HG02571 (cell line): ENCODE results near the gene STIM2.

Experiments used
- ATAC-seq: cut with Tn5 transposase; IDR thresholded peaks from one replicate; pipeline ENCODE4 v1.9.1; 2021; ENCODE audit warnings: mild to moderate bottlenecking, moderate library complexity; ENCODE audit not compliant: unreplicated experiment

The STIM2 gene

GRCh38 chr4:26836539-26836938 lies 24.1 kb upstream of the STIM2 start:
- ATAC-seq = no peak

- ATAC-seq = no peak
Observed at GRCh38 chr4:26837993-26838842, 22.4 kb upstream of the STIM2 start.

GRCh38 chr4:26839016-26839415 lies 21.6 kb upstream of the STIM2 start:
- no peak for ATAC-seq

GRCh38 chr4:26839534-26839951 lies 21.1 kb upstream of the STIM2 start:
- ATAC-seq = no peak

GRCh38 chr4:26840786-26841185 lies 19.9 kb upstream of the STIM2 start:
- no peak for ATAC-seq

DNA sequence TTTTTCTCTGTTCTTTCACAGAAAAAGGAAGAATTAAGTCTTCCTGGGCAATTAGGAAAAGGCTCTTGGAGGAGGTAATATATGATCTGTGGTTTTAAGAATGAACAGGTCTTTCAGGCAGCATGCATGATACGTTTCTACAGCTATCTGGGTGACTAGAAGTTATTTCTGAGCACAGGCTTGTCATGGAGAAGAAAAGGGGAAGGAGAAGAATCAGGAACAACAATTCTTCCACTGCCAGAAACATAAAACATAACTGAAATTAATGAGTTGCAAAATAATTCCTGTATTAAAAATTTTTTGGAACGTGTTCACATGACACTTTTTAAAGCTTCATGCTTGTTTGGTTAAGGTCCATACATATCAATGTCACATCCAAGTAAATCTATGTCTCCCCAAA lies 17.7 kb upstream of the STIM2 start:
- ATAC-seq = no peak

- ATAC-seq = no peak
Observed at GRCh38 chr4:26850528-26850927, 10.1 kb upstream of the STIM2 start.

GRCh38 chr4:26851129-26851528 lies 9.5 kb upstream of the STIM2 start:
- no peak for ATAC-seq

DNA sequence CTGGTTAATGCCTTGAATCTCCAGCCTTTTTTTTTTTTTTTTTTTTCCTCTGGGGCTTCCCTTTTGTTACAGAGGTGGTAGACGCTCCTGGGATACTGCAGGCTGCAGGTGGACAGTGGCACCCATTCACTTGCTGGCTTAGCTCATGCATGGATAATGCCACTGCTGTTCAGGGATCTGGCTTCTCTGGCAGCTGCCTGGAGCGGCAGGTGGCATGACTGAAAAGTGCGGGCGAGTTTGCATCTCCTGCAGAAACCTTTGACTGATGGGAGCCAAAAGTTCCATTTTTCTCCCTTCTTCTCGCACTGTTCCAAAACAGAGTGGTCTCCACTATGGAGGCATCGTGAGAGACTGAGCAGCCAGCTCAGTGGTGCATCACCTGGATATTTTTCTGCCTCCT lies 5.9 kb upstream of the STIM2 start:
- no peak for ATAC-seq

- ATAC-seq = no peak
Observed at GRCh38 chr4:26856906-26857277, 3.7 kb upstream of the STIM2 start.

DNA sequence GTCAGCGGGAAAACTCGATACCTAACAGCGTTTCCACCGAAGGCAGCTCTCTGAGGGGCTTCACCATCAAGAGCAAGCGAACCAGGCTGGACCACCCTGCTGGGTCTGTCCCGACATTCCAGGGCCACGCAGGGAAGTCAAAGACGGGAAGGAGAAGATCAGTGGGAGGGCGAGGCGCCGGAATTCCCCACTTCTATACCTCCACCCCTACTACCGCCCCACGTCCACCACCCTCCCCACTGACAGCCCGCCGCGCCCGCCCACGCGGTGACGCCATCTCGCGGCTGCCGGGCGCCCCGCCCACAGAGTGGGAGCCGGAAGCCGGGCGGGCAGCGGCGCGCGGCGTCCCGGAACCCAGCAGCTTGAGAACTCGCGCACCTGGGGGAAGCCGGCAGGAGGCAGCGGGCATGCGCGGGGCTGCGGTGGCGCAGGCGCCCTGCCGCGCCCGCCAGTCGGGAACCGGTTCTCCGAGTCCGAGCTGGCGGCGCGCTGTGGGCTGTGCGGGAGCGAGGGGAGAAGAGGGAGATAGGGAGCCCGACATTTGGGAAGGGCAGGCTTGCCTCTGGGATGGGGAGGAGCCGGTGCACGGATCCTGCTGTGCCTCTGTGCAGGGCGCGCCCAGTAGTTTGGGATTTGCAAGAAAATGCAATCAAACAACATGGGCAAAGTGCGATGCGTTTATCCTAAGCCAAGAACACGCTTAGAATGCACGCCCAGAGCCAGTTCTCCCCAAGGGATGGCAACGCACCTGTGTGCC lies 3.2 kb upstream of the STIM2 start:
- ATAC-seq = peak; percentile 45

DNA sequence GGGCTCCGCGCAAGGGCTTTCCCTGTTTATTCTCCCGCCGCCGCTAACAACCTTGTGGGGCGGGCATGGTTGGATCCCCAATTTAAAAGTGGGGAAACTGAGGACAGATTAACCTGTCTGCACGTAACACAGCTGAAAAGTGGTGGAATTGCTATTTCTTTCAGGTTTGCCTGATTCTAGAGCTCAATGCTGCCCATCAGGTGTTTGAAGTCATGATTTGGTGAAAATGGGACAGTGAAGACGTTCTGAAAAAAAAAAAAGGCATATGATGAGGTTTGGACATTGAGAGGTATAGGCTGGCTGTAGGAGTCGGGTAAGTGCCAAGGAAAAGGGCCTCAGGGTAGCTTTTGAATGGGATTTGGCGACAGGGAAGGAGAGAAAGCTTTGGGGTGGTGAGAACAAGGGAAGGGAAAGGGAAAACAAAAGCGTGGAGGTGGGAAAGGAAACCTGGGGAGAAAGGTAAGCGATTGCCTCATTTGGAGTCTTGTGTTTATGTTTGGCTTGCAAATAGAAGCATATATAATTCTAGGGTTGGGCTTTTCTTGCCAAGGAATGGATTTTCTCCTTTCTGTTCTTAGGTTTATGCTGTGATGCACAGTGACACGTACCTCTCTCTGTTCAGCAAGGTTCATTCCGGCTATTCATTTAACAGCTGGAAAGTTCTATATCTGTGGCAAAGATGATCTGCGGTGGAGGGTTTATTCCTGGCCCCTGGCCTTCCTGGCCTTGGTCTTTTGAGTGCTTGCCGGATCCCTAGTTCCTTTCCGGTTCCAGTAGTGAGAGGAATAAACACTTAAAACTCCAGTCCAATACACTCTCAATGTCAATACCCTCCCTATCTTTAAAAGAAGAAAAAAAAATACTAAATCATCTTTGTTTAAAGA lies 2.4 kb upstream of the STIM2 start:
- no peak for ATAC-seq

DNA sequence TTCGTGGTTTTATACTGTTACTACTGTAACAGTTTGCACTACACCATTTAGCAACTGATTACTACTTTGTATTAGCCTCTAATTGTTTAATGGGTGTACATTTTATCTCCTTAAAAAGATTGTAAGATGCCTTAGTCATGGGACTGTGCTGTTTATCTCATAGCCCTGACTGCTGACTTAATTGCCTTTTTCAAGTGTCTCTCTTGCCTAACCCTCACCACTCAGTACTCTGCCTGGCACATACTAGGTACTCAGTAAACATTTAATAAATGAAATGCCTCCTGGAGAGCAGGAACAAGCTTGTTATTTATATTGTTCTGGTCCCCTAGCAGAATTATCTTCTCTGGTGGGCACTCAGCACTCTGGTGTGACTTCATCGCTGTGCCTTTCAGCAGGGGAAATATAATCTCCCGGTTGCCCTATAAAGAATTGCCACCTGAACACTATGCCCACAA lies 1.7 kb upstream of the STIM2 start:
- ATAC-seq = no peak

DNA sequence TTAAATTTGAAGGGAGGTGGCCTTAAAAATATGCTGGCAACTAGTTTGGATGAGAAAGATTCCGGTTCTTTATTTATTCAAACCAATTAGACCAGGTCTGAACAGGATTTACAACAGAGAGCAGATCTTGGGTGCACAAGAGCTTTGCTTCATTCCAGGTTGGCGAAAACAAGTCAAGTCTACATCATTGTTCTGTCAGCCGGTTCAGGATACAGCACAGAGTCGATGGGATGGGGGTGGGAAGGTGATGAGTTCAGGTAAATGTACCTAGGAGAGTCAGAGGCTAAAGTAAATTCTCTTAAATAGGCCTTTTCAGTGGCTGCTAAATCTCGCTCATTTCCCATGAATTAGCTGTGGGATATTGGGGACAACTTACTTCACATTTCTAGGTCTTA lies 882 bp upstream of the STIM2 start:
- ATAC-seq = no peak

DNA sequence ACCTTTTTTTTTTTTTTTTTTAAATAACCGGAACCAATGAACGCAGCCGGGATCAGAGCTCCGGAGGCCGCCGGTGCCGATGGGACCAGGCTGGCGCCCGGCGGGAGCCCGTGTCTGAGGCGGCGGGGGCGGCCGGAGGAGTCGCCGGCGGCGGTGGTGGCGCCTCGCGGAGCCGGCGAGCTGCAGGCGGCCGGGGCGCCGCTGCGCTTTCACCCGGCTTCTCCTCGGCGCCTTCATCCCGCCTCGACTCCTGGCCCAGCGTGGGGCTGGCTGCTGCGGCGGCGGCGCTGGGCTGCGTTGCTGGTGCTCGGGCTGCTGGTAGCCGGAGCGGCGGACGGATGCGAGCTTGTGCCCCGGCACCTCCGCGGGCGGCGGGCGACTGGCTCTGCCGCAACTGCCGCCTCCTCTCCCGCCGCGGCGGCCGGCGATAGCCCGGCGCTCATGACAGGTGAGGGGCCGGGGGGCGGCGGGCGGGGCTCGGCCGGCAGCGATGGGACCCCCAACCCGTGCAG lies 337 bp downstream of the STIM2 start:
- peak; percentile 13 for ATAC-seq

DNA sequence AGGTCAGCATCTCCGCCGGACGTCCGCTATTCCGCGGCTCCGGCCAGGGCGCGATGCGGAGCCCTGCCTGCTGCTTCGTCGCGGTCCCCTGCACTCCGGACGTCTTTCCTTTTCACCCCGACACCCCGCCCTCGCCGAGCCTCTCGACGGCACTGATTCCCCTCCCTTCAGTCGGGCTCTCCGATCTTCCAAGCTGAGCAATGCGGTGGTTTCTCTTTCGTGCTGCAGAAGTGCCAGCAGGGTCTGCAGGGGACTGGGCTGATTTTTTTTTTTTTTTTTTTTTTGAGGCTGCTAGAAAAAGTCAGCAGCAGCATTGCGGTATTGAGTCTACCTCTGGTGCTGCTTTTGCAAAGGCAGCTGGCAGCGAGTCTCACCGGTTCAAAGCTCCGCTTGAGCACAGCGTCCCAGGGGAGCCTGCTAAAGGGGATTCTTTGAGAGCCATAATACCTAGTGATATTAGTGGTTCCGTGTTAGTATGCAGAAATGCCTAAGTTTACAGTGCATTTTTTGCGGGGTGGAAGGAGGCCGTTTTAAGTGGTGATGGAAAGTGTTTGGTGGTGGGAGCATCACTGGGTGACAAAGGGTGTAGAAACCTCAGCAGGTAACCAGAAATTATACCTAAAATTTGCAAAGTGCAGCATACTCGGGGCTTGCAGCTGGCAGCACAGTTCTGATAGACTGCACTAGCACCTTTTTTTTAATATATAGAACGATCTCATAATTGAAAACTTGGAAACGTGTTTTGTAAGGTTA lies 969 bp downstream of the STIM2 start:
- ATAC-seq = peak; percentile 39

GRCh38 chr4:26862381-26862915 lies 1.8 kb downstream of the STIM2 start:
- ATAC-seq = no peak

- no peak for ATAC-seq
Observed at GRCh38 chr4:26863512-26863911, 2.9 kb downstream of the STIM2 start.

DNA sequence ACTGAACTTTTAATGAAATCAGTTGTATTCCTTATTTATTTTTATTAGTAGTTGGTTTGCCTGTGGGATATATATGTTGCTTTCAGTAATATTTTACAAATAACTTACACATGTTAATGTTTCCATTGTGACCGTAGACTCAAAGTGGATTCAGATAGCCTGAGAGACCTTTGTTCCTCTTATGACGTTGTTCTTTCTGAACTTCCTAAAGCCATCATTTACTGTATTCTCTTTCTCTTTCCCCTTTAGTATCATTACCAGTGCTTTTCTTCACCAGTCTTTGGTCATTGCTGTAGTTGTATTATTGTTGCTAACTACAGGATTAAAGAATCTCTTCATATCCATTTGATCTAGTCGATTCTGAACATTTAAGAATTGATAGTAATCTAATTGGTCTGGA lies 4.3 kb downstream of the STIM2 start:
- ATAC-seq = no peak

DNA sequence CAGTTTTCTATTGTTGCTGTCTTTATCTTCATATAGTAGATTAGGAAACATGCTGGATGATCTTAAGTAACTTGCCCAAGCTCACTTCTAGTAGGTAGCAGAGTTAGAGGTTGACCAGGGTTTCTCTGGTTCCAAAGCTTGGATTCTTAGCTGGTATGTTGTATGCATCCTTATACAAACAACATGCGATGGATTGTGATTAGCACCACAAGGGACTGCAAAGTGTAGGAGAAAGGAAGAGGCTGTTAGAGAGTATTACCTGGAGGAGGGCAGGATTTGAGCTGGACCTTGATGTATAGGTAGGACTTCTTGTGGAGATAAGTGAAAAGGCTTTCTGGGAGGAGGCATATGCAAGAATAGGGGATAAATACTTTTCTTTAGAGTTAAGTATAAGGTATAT lies 5.6 kb downstream of the STIM2 start:
- no peak for ATAC-seq
